Activated CD4-positive, alpha-beta T cell treated with anti-CD3 and anti-CD28 coated beads, Interleukin-2, amount 50 U/mL, for 24 hours (primary cell): ENCODE data around the gene TMEM214.

Source experiments
- DNase-seq, 2 donors: peaks; one replicate each; pipeline ENCODE4 v3.0.0-alpha.2; 2020; ENCODE audit warnings: low read depth in 1 of 2, low spot score in 1 of 2

TMEM214 gene

GRCh38 chr2:27082773-27083409, 50.1 kb downstream of the TMEM214 start:
- no peak for DNase-seq

GRCh38 chr2:27083410-27084296, 50.9 kb downstream of the TMEM214 start:
- no peak for DNase-seq

- DNase-seq: no peak
These were observed 51.7 kb downstream of the TMEM214 start for GRCh38 chr2:27084297-27085061.

- no peak for DNase-seq
These were observed 52.4 kb downstream of the TMEM214 start for GRCh38 chr2:27085062-27085672.

GRCh38 chr2:27085673-27086089, 52.9 kb downstream of the TMEM214 start:
- DNase-seq: no peak

GRCh38 chr2:27086090-27086723, 53.4 kb downstream of the TMEM214 start:
- DNase-seq: peak; percentile 96 to 100

GRCh38 chr2:27086724-27087593, 54.2 kb downstream of the TMEM214 start, which contains the start of gene KHK:
KHK (plus strand) TSS chr2:27086772; CDS start chr2:27087260, 488 bp downstream.
- DNase-seq: no peak

GRCh38 chr2:27087823-27088410, 55.2 kb downstream of the TMEM214 start:
- DNase-seq: no peak

GRCh38 chr2:27088634-27089033, 55.9 kb downstream of the TMEM214 start:
- DNase-seq: no peak

- DNase-seq: no peak
These were observed 56.6 kb downstream of the TMEM214 start for GRCh38 chr2:27089111-27089954.
